Astrocyte (in vitro differentiated cells and primary cell): Measurements from ENCODE around the gene MBNL2.

Experiments used
- CTCF ChIP-seq: IDR thresholded peaks from 2 replicates; pipeline ENCODE4 v1.5.1; 2011; ENCODE audit warnings: low read depth, mild to moderate bottlenecking, inconsistent platforms, low read length, moderate library complexity; ENCODE audit not compliant: insufficient read depth
- EZH2 ChIP-seq: IDR thresholded peaks from 2 replicates; pipeline ENCODE4 v1.6.1; 2012; ENCODE audit warnings: mild to moderate bottlenecking, low read length, inconsistent platforms; ENCODE audit not compliant: insufficient read depth

GRCh38 chr13:97261254-97262005 is 39.3 kb downstream of the MBNL2 start:
- TF ChIP-seq CTCF, result no peak
- no peak for TF ChIP-seq EZH2
